H9 (cell line): ENCODE results near the gene FBXL19. TPM values are rescaled to one million over a fixed set of nuclear protein-coding genes. Genes with fewer than 3 reads are reported as not detected.

Experiments
- DNase-seq: peaks from one replicate; pipeline ENCODE4 v3.0.0-alpha.2; 2017
- H2AFZ ChIP-seq: one replicate; pipeline ENCODE4 v1.6.1; 2013; ENCODE audit warnings: mild to moderate bottlenecking, low read length, control low read depth, moderate library complexity
- H2AK5ac ChIP-seq: 2 replicates; pipeline ENCODE4 v1.6.1; 2013; ENCODE audit warnings: low read length, control low read depth, mixed read lengths; ENCODE audit not compliant: insufficient read length
- H2BK120ac ChIP-seq: one replicate; pipeline ENCODE4 v1.6.1; 2013; ENCODE audit warnings: low read depth, mild to moderate bottlenecking, low read length, control low read depth, inconsistent platforms; ENCODE audit not compliant: poor library complexity, severe bottlenecking
- H2BK12ac ChIP-seq: 2 replicates; pipeline ENCODE4 v1.6.1; 2013; ENCODE audit warnings: low read length, control low read depth, mixed read lengths, low read depth; ENCODE audit not compliant: insufficient read length
- H2BK15ac ChIP-seq: 2 replicates; pipeline ENCODE4 v1.6.1; 2013; ENCODE audit warnings: low read depth, low read length, control low read depth
- H2BK20ac ChIP-seq: one replicate; pipeline ENCODE4 v1.6.1; 2013; ENCODE audit warnings: low read depth, mild to moderate bottlenecking, low read length, control low read depth, inconsistent platforms; ENCODE audit not compliant: poor library complexity, severe bottlenecking
- H2BK5ac ChIP-seq: 2 replicates; pipeline ENCODE4 v1.6.1; 2013; ENCODE audit warnings: low read length, control low read depth, mixed read lengths; ENCODE audit not compliant: insufficient read length
- H3K14ac ChIP-seq: 2 replicates; pipeline ENCODE4 v1.6.1; 2013; ENCODE audit warnings: low read length, control low read depth; ENCODE audit not compliant: insufficient read depth
- H3K18ac ChIP-seq: 2 replicates; pipeline ENCODE4 v1.6.1; 2013; ENCODE audit warnings: low read depth, mild to moderate bottlenecking, mixed read lengths, low read length, control low read depth; ENCODE audit not compliant: insufficient read length
- H3K23ac ChIP-seq: 2 replicates; pipeline ENCODE4 v1.6.1; 2013; ENCODE audit warnings: low read length, control low read depth, mixed read lengths, low read depth; ENCODE audit not compliant: insufficient read length
- H3K23me2 ChIP-seq: 2 replicates; pipeline ENCODE4 v1.6.1; 2013; ENCODE audit warnings: low read depth, mild to moderate bottlenecking, mixed read lengths, low read length, control low read depth; ENCODE audit not compliant: insufficient read length, poor library complexity, severe bottlenecking
- H3K27ac ChIP-seq: 2 replicates; pipeline ENCODE4 v1.5.1; 2013; ENCODE audit warnings: low read length, control low read depth, mixed read lengths, low read depth; ENCODE audit not compliant: insufficient read length
- H3K27me3 ChIP-seq: 2 replicates; pipeline ENCODE4 v1.6.1; 2013; ENCODE audit warnings: low read length, control low read depth, inconsistent platforms; ENCODE audit not compliant: insufficient read depth
- H3K4ac ChIP-seq: 2 replicates; pipeline ENCODE4 v1.6.1; 2013; ENCODE audit warnings: low read depth, mild to moderate bottlenecking, control low read depth, inconsistent platforms, low read length, moderate library complexity
- H3K4me1 ChIP-seq: 2 replicates; pipeline ENCODE4 v1.6.1; 2013; ENCODE audit warnings: low read length, control low read depth, inconsistent platforms; ENCODE audit not compliant: insufficient read depth
- H3K4me2 ChIP-seq: 2 replicates; pipeline ENCODE4 v1.6.1; 2013; ENCODE audit warnings: low read length, control low read depth, mixed read lengths; ENCODE audit not compliant: insufficient read length, insufficient read depth
- H3K56ac ChIP-seq: 2 replicates; pipeline ENCODE4 v1.6.1; 2013; ENCODE audit warnings: low read depth, mild to moderate bottlenecking, mixed read lengths, low read length, control low read depth; ENCODE audit not compliant: insufficient read length
- H3K79me1 ChIP-seq: 2 replicates; pipeline ENCODE4 v1.6.1; 2013; ENCODE audit warnings: low read depth, mild to moderate bottlenecking, moderate library complexity, low read length, control low read depth, inconsistent platforms; ENCODE audit not compliant: insufficient read depth, poor library complexity, severe bottlenecking
- H3K79me2 ChIP-seq: 2 replicates; pipeline ENCODE4 v1.6.1; 2013; ENCODE audit warnings: low read length, control low read depth, inconsistent platforms; ENCODE audit not compliant: insufficient read depth
- H3K9ac ChIP-seq: 2 replicates; pipeline ENCODE4 v1.6.1; 2013; ENCODE audit warnings: low read length, control low read depth, mixed read lengths; ENCODE audit not compliant: insufficient read length; ENCODE audit errors: extremely low read depth
- H3K9me3 ChIP-seq: one replicate; pipeline ENCODE4 v1.6.1; 2013; ENCODE audit warnings: low read depth, low read length, inconsistent platforms; ENCODE audit not compliant: control insufficient read depth
- H3T11ph ChIP-seq: one replicate; pipeline ENCODE4 v1.6.1; 2013; ENCODE audit warnings: mild to moderate bottlenecking, low read length, control low read depth, inconsistent platforms
- H4K20me1 ChIP-seq: one replicate; pipeline ENCODE4 v1.6.1; 2013; ENCODE audit not compliant: control insufficient read depth, insufficient read length, insufficient read depth
- H4K5ac ChIP-seq: 2 replicates; pipeline ENCODE4 v1.6.1; 2013; ENCODE audit warnings: low read depth, mild to moderate bottlenecking, mixed read lengths, low read length, control low read depth; ENCODE audit not compliant: insufficient read length
- H4K8ac ChIP-seq: replicated peaks from 2 replicates; pipeline ENCODE4 v1.6.1; 2013; ENCODE audit warnings: low read length, control low read depth, mixed read lengths, low read depth; ENCODE audit not compliant: insufficient read length
- H4K91ac ChIP-seq: 2 replicates; pipeline ENCODE4 v1.6.1; 2013; ENCODE audit warnings: low read depth, mild to moderate bottlenecking, moderate library complexity, mixed read lengths, low read length, control low read depth; ENCODE audit not compliant: insufficient read length
- H3K27ac Mint-ChIP-seq, 3 experiments: 2 replicates in 2 of 3; 3 replicates in 1 of 3; pipeline ENCODE4 v1.8.0; 2020 to 2021; ENCODE audit warnings: mixed read lengths in 3 of 3, mild to moderate bottlenecking in 1 of 3, moderate library complexity in 1 of 3
- H3K27me3 Mint-ChIP-seq: 2 replicates; pipeline ENCODE4 v1.8.0; 2021; ENCODE audit warnings: low read depth, mild to moderate bottlenecking, moderate library complexity, mixed read lengths
- H3K36me3 Mint-ChIP-seq, 3 experiments: 2 replicates in 2 of 3; 3 replicates in 1 of 3; pipeline ENCODE4 v1.8.0; 2020 to 2021; ENCODE audit warnings: low read depth in 3 of 3, mixed read lengths in 3 of 3; ENCODE audit not compliant: insufficient read depth in 1 of 3
- H3K4me1 Mint-ChIP-seq, 2 experiments: 2 replicates each; pipeline ENCODE4 v1.8.0; 2020; ENCODE audit warnings: mixed read lengths in 2 of 2
- H3K4me3 Mint-ChIP-seq, 2 experiments: 2 replicates in 1 of 2; 3 replicates in 1 of 2; pipeline ENCODE4 v1.8.0; 2020 to 2021; ENCODE audit warnings: mild to moderate bottlenecking in 2 of 2, mixed read lengths in 2 of 2, moderate library complexity in 1 of 2
- H3K9me3 Mint-ChIP-seq, 2 experiments: 2 replicates in 1 of 2; 3 replicates in 1 of 2; pipeline ENCODE4 v1.8.0; 2020; ENCODE audit warnings: mild to moderate bottlenecking in 2 of 2, mixed read lengths in 2 of 2, moderate library complexity in 1 of 2
- CTCF ChIP-seq: fragments of 200-600 bp; sonication (generic); conservative IDR thresholded peaks from 3 replicates; pipeline ENCODE4 v1.8.0; 2021; ENCODE audit warnings: antibody characterized with exemption, mild to moderate bottlenecking
- WGBS: extraction: QIAGEN DNeasy Blood & Tissue Kit; methylation state at CpG from one replicate; pipeline ENCODE4 v1.1.7; 2013; ENCODE audit warnings: missing lambda C conversion rate, low lambda C conversion rate, mixed read lengths; ENCODE audit not compliant: insufficient read length; ENCODE audit errors: extremely low coverage; 5-methylcytosine and 5-hydroxymethylcytosine counted together
- total RNA-seq: library from RNA; stranded (reverse); gene quantifications from 2 replicates; pipeline ENCODE4 v1.2.1, GENCODE V29; 2021

FBXL19 gene
- total RNA-seq, 1 experiment from 2014 or later = 66.8 TPM

GRCh38 chr16:30957456-30958174 is 34.2 kb downstream of the FBXL19 start, which contains the start of gene SETD1A:
TSS of gene SETD1A (plus strand) at chr16:30957754. CDS start at chr16:30958732, 978 bp downstream.
- Histone ChIP-seq H3K4me2 (peak within 1 kb of the TSS; percentile 55), H3K14ac (peak within 1 kb of the TSS; percentile 98), H3K79me2 (no peaks in the 10 kb centered on the region; the same call in 1 of the 2 replicates), H3K23ac (no peak within 1 kb of the TSS), H3K9me3 (no peaks in the 10 kb centered on the region), H4K8ac (no peak within 1 kb of the TSS), H3K18ac (peak within 1 kb of the TSS; percentile 98), H2BK20ac (no peak within 1 kb of the TSS), H4K5ac (no peak within 1 kb of the TSS), H3K9ac (peak within 1 kb of the TSS; percentile 71), H3T11ph (peak within 1 kb of the TSS; percentile 78), H2AFZ (peak within 1 kb of the TSS; percentile 49), H3K23me2 (no peaks in the 10 kb centered on the region), H2AK5ac (no peak within 1 kb of the TSS), H3K4me1 (no peaks in the 10 kb centered on the region), H4K91ac (no peak within 1 kb of the TSS), H3K56ac (no peak within 1 kb of the TSS), H3K27ac (peak within 1 kb of the TSS; percentile 30), H2BK15ac (no peak within 1 kb of the TSS), H3K27me3 (no peaks in the 10 kb centered on the region), H4K20me1 (no peaks in the 10 kb centered on the region), H2BK12ac (peak within 1 kb of the TSS; percentile 93), H2BK5ac (no peak within 1 kb of the TSS), H3K4ac (no peak within 1 kb of the TSS), H3K79me1 (peaks cover 4% of the 10 kb centered on the region), H2BK120ac (peak within 1 kb of the TSS; percentile 90)
- Mint-ChIP-seq H3K9me3 (no peaks in the 10 kb centered on the region), H3K27me3 (peaks cover 4% of the 10 kb centered on the region; the same call in 1 of the 2 replicates), H3K27ac (peak within 1 kb of the TSS; percentile 99 to 100 (median 100)), H3K4me1 (peaks cover 6 to 15% of the 10 kb centered on the region in 2 experiments), H3K36me3 (peaks cover 28 to 42% (median 38%) of the 10 kb centered on the region in 3 experiments), H3K4me3 (peak within 1 kb of the TSS; percentile 91 to 96)
- peak; percentile 95 for DNase-seq
- WGBS = no CpG with 5 or more reads among the region's 85 CpGs
- TF ChIP-seq CTCF = no peak
